Natural killer cell (primary cell): ENCODE measurements around the gene BCAM. TPM values are rescaled to one million over a fixed set of nuclear protein-coding genes. Genes with fewer than 3 reads are reported as not detected.
"Not testable (repeated sequence)": the region's sequence is repeated elsewhere in the genome, so short reads cannot be mapped to it uniquely, and the experiment has no call there.

Source experiments
- ATAC-seq, 3 donors: fragments of 150-1000 bp in 2 of 3; fragments of 200-7000 bp in 1 of 3; cut with Tn5 transposase; 1 replicate in 1 of 3; 2 replicates in 2 of 3; pipeline ENCODE4 v1.10.0; 2021; ENCODE audit warnings: mild to moderate bottlenecking in 2 of 3, moderate library complexity in 2 of 3
- DNase-seq, 2 donors: peaks; one replicate each; pipeline versions ENCODE4 v3.0.0 to v3.0.0-alpha.2; 2013 to 2021; ENCODE audit warnings: mixed read lengths in 1 of 2
- H3K27ac ChIP-seq: one replicate; pipeline ENCODE4 v1.5.1; 2013; ENCODE audit warnings: mild to moderate bottlenecking, low read length
- H3K27me3 ChIP-seq: one replicate; pipeline ENCODE4 v1.6.1; 2013; ENCODE audit warnings: low read length; ENCODE audit not compliant: control insufficient read depth, insufficient read depth
- H3K36me3 ChIP-seq: one replicate; pipeline ENCODE4 v1.6.1; 2013; ENCODE audit warnings: low read length; ENCODE audit not compliant: control insufficient read depth, insufficient read depth
- H3K4me1 ChIP-seq: one replicate; pipeline ENCODE4 v1.6.1; 2013; ENCODE audit warnings: low read length; ENCODE audit not compliant: control insufficient read depth, insufficient read depth
- H3K4me3 ChIP-seq: one replicate; pipeline ENCODE4 v1.5.1; 2013; ENCODE audit warnings: low read length
- H3K9me3 ChIP-seq: one replicate; pipeline ENCODE4 v1.6.1; 2013; ENCODE audit warnings: low read length; ENCODE audit not compliant: control insufficient read depth, insufficient read depth
- H3K27ac Mint-ChIP-seq, 2 donors: one replicate each; pipeline ENCODE4 v1.8.0; 2022; ENCODE audit warnings: mild to moderate bottlenecking in 2 of 2, mixed read lengths in 2 of 2, moderate library complexity in 1 of 2
- H3K27me3 Mint-ChIP-seq, 2 donors: one replicate each; pipeline ENCODE4 v1.8.0; 2022; ENCODE audit warnings: low read depth in 2 of 2, mixed read lengths in 2 of 2
- H3K36me3 Mint-ChIP-seq: one replicate; pipeline ENCODE4 v1.8.0; 2022; ENCODE audit warnings: mixed read lengths
- H3K4me1 Mint-ChIP-seq, 2 donors: one replicate each; pipeline ENCODE4 v1.8.0; 2022; ENCODE audit warnings: mixed read lengths in 2 of 2
- H3K4me3 Mint-ChIP-seq: one replicate; pipeline ENCODE4 v1.8.0; 2022; ENCODE audit warnings: mild to moderate bottlenecking, moderate library complexity, mixed read lengths
- H3K9me3 Mint-ChIP-seq, 2 donors: one replicate each; pipeline ENCODE4 v1.8.0; 2022; ENCODE audit warnings: mixed read lengths in 2 of 2
- WGBS: methylation state at CpG from one replicate; pipeline ENCODE4 v1.1.7; 2013; ENCODE audit warnings: missing lambda C conversion rate; ENCODE audit not compliant: insufficient coverage; 5-methylcytosine and 5-hydroxymethylcytosine counted together
- intact Hi-C: fragments of 100-400 bp; cut with micrococcal nuclease; formaldehyde crosslinking; loops from one replicate; pipeline ENCODE4 v1.14.2; 2022
- total RNA-seq, 4 donors: library from RNA; stranded (reverse); fragments of 120-200 nt in 1 of 4; gene quantifications; one replicate each; pipeline versions ENCODE4 v1.2.3 to v1.2.4, GENCODE V29; 2013 to 2022
- TF ChIP-seq, protein P1 (sequence below): fragments of 200-600 bp; IDR thresholded peaks from one replicate; pipeline ENCODE4 v1.8.0; 2022; ENCODE audit warnings: antibody characterized with exemption

Gene BCAM
- total RNA-seq, 3 donors from 2014 or later (not counting 1 experiment from before 2014, with no cell fraction given): not detected

DNA sequence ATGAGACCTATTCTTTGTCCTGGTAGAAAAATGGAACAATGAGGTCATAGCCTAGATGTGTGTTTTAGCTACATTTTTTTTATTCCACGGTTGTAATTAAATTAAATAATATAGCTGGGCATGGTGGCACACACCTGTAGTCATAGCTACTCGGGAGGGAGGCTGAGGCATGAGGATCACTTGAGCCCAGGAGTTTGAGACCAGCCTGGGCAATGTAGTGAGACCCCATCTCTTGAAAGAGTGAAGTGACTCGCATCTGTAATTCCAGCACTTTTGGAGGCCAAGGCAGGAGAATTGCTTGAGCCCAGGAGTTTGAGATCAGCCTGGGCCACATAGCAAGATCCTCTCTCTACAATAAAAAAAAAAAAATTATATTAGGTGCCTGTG, 43.0 kb upstream of the BCAM start:
- H3K27ac Mint-ChIP-seq: no peak overlapping the region
- no peak for DNase-seq
- H3K4me3 Mint-ChIP-seq: no peak overlapping the region
- intact Hi-C loops: no loop called here
- H3K4me1 Mint-ChIP-seq: peaks cover 12 to 28% of the 10 kb centered on the region in 2 donors
- Histone ChIP-seq H3K36me3 (no peaks in the 10 kb centered on the region), H3K4me1 (peaks cover 32% of the 10 kb centered on the region), H3K4me3 (no peak overlapping the region), H3K27me3 (no peaks in the 10 kb centered on the region), H3K27ac (no peak overlapping the region), H3K9me3 (no peaks in the 10 kb centered on the region)
- no peak for ATAC-seq
- H3K27me3 Mint-ChIP-seq: no peaks in the 10 kb centered on the region
- TF ChIP-seq, protein P1, sequence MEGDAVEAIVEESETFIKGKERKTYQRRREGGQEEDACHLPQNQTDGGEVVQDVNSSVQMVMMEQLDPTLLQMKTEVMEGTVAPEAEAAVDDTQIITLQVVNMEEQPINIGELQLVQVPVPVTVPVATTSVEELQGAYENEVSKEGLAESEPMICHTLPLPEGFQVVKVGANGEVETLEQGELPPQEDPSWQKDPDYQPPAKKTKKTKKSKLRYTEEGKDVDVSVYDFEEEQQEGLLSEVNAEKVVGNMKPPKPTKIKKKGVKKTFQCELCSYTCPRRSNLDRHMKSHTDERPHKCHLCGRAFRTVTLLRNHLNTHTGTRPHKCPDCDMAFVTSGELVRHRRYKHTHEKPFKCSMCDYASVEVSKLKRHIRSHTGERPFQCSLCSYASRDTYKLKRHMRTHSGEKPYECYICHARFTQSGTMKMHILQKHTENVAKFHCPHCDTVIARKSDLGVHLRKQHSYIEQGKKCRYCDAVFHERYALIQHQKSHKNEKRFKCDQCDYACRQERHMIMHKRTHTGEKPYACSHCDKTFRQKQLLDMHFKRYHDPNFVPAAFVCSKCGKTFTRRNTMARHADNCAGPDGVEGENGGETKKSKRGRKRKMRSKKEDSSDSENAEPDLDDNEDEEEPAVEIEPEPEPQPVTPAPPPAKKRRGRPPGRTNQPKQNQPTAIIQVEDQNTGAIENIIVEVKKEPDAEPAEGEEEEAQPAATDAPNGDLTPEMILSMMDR: no peak
- 89% methylated on average over 3 of the region's 3 CpGs for WGBS
- H3K36me3 Mint-ChIP-seq: no peaks in the 10 kb centered on the region
- no peaks in the 10 kb centered on the region for H3K9me3 Mint-ChIP-seq

DNA sequence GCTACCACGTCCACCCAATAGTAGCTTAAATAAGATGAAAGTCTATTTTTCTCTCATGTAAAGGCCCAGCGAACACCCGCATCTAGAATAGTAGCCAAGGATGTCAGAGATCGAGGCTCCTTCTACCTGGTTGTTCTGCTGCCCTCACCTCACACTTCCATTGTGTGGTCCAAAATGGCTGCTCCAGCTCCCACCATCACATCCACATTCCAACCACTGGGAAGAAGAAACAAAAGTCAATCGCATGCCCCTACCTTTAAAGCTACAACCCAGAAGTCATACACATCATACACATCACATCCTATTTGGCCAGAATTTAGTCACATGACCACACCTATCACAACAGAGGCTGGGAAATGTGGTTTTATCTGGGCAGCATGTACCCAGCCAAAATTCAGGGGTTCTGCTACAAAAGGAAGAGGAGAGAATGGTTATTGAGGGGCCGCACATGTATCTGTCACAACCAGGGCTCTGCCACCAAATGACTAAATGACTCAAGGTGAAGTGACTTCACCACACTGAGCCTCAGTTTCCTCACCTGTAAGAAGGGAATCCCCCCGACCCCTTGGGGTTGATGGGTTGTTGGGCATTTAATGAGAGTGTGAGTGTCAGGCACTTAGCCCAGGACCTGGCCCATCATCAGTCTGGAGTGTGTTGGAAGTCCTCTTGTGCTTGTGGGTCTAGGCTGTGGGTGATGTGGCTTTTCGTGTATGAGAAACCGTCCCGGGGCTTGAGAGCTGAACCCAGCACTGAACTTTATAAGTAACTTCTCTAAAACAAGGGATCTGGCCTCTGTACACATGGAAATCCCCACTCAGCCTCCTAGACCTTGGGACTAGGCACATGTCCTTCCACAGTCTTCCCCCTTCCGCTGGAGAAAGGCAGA, 41.4 kb upstream of the BCAM start:
- no peak overlapping the region for H3K27ac ChIP-seq
- intact Hi-C loops: no loop called here
- no peaks in the 10 kb centered on the region for H3K27me3 Mint-ChIP-seq
- TF ChIP-seq, protein P1: no peak
- H3K36me3 ChIP-seq: no peaks in the 10 kb centered on the region
- no peaks in the 10 kb centered on the region for H3K27me3 ChIP-seq
- no peaks in the 10 kb centered on the region for H3K9me3 Mint-ChIP-seq
- no peak overlapping the region for H3K27ac Mint-ChIP-seq
- H3K4me1 Mint-ChIP-seq: peaks cover 9 to 24% of the 10 kb centered on the region in 2 donors
- H3K4me3 Mint-ChIP-seq: no peak overlapping the region
- WGBS: 83% methylated on average over 9 of the region's 11 CpGs
- H3K4me3 ChIP-seq: no peak overlapping the region
- H3K9me3 ChIP-seq: no peaks in the 10 kb centered on the region
- DNase-seq (peak in 1 of 2 donors; percentile 35), ATAC-seq (no peak)
- H3K4me1 ChIP-seq: peaks cover 23% of the 10 kb centered on the region
- H3K36me3 Mint-ChIP-seq: no peaks in the 10 kb centered on the region

DNA sequence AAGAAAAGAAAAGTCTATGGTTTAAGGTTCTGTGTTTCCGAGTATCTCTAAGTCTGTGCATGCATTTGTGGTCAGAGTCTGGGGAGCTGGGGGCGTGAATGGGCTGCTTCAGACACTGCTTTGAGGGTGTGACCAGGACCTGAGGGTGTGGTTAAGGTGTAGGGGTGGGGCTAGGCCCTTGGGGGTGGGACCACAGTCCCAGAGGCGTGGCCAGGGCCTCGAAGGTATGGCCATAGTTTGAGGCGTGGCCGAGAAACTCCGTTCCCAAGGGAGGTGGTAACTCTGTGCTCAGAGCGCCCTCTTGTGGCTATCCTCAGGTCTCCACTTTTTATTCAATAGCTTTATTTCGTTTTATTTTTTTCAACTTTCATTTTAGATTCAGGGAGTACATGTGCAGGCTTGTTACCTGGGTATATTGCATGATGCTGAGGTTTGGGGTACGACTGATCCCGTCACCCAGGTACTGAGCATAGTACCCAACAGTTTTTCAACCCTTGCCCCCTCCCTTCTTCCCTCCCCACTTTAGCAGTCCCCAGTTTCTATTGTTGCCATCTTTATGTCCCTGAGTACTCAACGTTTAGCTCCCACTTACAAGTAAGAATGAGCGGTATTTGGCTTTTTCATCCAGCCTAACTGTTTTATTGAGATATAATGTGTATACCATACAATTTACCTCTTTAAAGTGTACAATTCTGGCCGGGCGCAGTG, 38.2 kb upstream of the BCAM start:
- H3K27me3 Mint-ChIP-seq: no peaks in the 10 kb centered on the region
- peak overlapping the region; percentile 59 for H3K4me3 Mint-ChIP-seq
- H3K4me1 Mint-ChIP-seq: peaks cover 9 to 24% of the 10 kb centered on the region in 2 donors
- no peaks in the 10 kb centered on the region for H3K9me3 Mint-ChIP-seq
- H3K36me3 Mint-ChIP-seq: no peaks in the 10 kb centered on the region
- TF ChIP-seq, protein P1: peak; percentile 86
- intact Hi-C loops: loop anchor here (1.0 kb wide), 3 partner anchors 22 to 81 kb away; partner anchors contain the start of gene BCL3
- Histone ChIP-seq H3K27me3 (no peaks in the 10 kb centered on the region), H3K4me3 (no peak overlapping the region), H3K27ac (no peak overlapping the region), H3K4me1 (peaks cover 23% of the 10 kb centered on the region), H3K36me3 (no peaks in the 10 kb centered on the region), H3K9me3 (no peaks in the 10 kb centered on the region)
- ATAC-seq (peak; percentile 99 to 100 (median 99)), DNase-seq (peak; percentile 92 to 100)
- WGBS: 18% methylated on average over 11 of the region's 15 CpGs
- peak overlapping the region; percentile 82 to 85 for H3K27ac Mint-ChIP-seq

DNA sequence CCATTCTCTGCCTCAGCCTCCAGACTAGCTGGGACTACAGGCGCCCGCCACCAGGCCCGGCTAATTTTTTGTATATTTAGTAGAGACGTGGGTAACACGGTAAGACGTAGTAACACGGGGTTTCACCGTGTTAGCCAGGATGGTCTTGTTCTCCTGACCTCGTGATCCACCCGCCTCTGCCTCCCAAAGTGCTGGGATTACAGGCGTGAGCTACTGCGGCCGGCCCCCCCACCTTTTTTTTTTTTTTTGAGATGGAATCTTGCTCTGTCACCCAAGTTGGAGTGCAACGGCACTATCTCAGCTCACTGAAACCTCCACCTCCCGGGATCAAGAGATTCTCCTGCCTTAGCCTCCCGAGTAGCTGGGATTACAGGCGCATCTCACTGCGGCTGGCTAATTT, 36.8 kb upstream of the BCAM start:
- H3K4me3 Mint-ChIP-seq, ATAC-seq, H3K4me3 ChIP-seq, H3K27ac ChIP-seq, DNase-seq, H3K9me3 Mint-ChIP-seq, H3K36me3 ChIP-seq, intact Hi-C loops, H3K27me3 Mint-ChIP-seq, H3K9me3 ChIP-seq, H3K27ac Mint-ChIP-seq, H3K27me3 ChIP-seq, H3K36me3 Mint-ChIP-seq: not testable (repeated sequence)
- 95% methylated on average over 18 of the region's 18 CpGs for WGBS
- peaks cover 9 to 24% of the 10 kb centered on the region in 2 donors for H3K4me1 Mint-ChIP-seq
- H3K4me1 ChIP-seq: peaks cover 23% of the 10 kb centered on the region
